ENCODE results near the gene ASL. TPM values are rescaled to one million over a fixed set of nuclear protein-coding genes. Genes with fewer than 3 reads are reported as not detected.
"Not testable (repeated sequence)": the region's sequence is repeated elsewhere in the genome, so short reads cannot be mapped to it uniquely, and the experiment has no call there.

ASL gene
- total and polyA plus RNA-seq, 9 of the 15 experiments (the other 6 are each of a cell fraction or from before 2014, with no cell fraction given), result 2.6 to 67.0 (median 33.3) TPM

- BruUV-seq (replicated peaks); ATAC-seq; H3K9me1 ChIP-seq (ENCODE audit: control insufficient read depth, insufficient read depth, low read length); H3K27ac ChIP-seq (ENCODE audit: extremely low read depth, low read depth, low read length); intact Hi-C loops (cut with micrococcal nuclease); H3K4me2 ChIP-seq (ENCODE audit: insufficient read depth, low read length); H2AFZ ChIP-seq (ENCODE audit: low read depth, low read length); H3K4me3 ChIP-seq; in situ Hi-C loops (cut with MboI); H3K79me2 ChIP-seq (ENCODE audit: control insufficient read depth, insufficient read depth, low read length); H3K9me3 ChIP-seq (replicated peaks; ENCODE audit: control insufficient read depth, insufficient read depth, low read depth, low read length); H3K9ac ChIP-seq (ENCODE audit: insufficient read depth in 1 of 2, low read depth in 2 of 2, low read length in 2 of 2); CTCF ChIA-PET (ENCODE audit: low intra/inter-chr PET ratio); FAIRE-seq; H3K36me3 ChIP-seq (ENCODE audit: control insufficient read depth, insufficient read depth, low read length); H3K27me3 ChIP-seq (ENCODE audit: control insufficient read depth in 2 of 2, insufficient read depth in 2 of 2, low read length in 2 of 2); DNase-seq (ENCODE audit: extremely low read depth in 1 of 4, low spot score in 3 of 4); H4K20me1 ChIP-seq (replicated peaks; ENCODE audit: control insufficient read depth, insufficient read depth, low read length): not testable (repeated sequence)
- POLR2A ChIA-PET, result interaction anchor here (0.5 to 1.4 kb wide), 3 partner anchors 8 to 36 kb away, joined by 3 to 4 read pairs (median 3); no protein-coding TSS in a partner anchor
- TF ChIP-seq, protein P1, sequence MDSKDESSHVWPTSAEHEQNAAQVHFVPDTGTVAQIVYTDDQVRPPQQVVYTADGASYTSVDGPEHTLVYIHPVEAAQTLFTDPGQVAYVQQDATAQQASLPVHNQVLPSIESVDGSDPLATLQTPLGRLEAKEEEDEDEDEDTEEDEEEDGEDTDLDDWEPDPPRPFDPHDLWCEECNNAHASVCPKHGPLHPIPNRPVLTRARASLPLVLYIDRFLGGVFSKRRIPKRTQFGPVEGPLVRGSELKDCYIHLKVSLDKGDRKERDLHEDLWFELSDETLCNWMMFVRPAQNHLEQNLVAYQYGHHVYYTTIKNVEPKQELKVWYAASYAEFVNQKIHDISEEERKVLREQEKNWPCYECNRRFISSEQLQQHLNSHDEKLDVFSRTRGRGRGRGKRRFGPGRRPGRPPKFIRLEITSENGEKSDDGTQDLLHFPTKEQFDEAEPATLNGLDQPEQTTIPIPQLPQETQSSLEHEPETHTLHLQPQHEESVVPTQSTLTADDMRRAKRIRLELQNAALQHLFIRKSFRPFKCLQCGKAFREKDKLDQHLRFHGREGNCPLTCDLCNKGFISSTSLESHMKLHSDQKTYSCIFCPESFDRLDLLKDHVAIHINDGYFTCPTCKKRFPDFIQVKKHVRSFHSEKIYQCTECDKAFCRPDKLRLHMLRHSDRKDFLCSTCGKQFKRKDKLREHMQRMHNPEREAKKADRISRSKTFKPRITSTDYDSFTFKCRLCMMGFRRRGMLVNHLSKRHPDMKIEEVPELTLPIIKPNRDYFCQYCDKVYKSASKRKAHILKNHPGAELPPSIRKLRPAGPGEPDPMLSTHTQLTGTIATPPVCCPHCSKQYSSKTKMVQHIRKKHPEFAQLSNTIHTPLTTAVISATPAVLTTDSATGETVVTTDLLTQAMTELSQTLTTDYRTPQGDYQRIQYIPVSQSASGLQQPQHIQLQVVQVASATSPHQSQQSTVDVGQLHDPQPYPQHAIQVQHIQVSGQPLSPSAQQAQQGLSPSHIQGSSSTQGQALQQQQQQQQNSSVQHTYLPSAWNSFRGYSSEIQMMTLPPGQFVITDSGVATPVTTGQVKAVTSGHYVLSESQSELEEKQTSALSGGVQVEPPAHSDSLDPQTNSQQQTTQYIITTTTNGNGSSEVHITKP (IDR thresholded peaks at IDR 0.05; ENCODE audit: partially characterized antibody), result peak; percentile 11
- TF ChIP-seq CEBPB (tag; IDR thresholded peaks at IDR 0.05), result peak; percentile 62
- WGBS (ENCODE audit: insufficient coverage, low coverage, missing lambda C conversion rate), result 62% methylated on average over 5 of the region's 5 CpGs
- peaks cover 17 to 18% of the 10 kb centered on the region in 2 experiments; a peak in 4 of 5 replicates for H3K4me1 ChIP-seq (replicated peaks in 1 of 2; ENCODE audit: control insufficient read depth in 2 of 2, insufficient read depth in 2 of 2, low read length in 2 of 2)
These were observed 32.8 kb downstream of the ASL start for GRCh38 chr7:66108410-66108809.

All from K562 (cell line).